K562 (cell line): ENCODE data around the gene ANKRD13D. TPM values are rescaled to one million over a fixed set of nuclear protein-coding genes. Genes with fewer than 3 reads are reported as not detected.

ENCODE experiments used
- ARNT ChIP-seq, 2 experiments: fragments of 450-650 bp; IDR thresholded peaks; 2 replicates each; pipeline ENCODE4 v1.6.1; 2016; ENCODE audit warnings: mild to moderate bottlenecking in 1 of 2
- EGR1 ChIP-seq: fragments of 450-650 bp; conservative IDR thresholded peaks from 2 replicates; pipeline ENCODE4 v1.6.1; 2017; ENCODE audit warnings: mild to moderate bottlenecking
- ELK1 ChIP-seq: sonication (generic); formaldehyde crosslinking; IDR thresholded peaks from 2 replicates; pipeline ENCODE4 v1.8.1; 2022; ENCODE audit warnings: missing genetic modification reagents
- FOXA3 ChIP-seq, 2 experiments: fragments of 450-650 bp in 1 of 2; sonication (generic) in 1 of 2; formaldehyde crosslinking; IDR thresholded peaks in 1 of 2; conservative IDR thresholded peaks in 1 of 2; 2 replicates each; pipeline versions ENCODE4 v1.4.0 to v1.8.0; 2020 to 2022; ENCODE audit warnings: mild to moderate bottlenecking in 2 of 2, missing genetic modification reagents in 1 of 2
- HBP1 ChIP-seq: fragments of 450-650 bp; formaldehyde crosslinking; IDR thresholded peaks from 2 replicates; pipeline ENCODE4 v1.4.0; 2022; ENCODE audit warnings: missing genetic modification characterization
- MYNN ChIP-seq, 2 experiments: sonication (generic); formaldehyde crosslinking in 1 of 2; IDR thresholded peaks; 2 replicates each; pipeline versions ENCODE4 v1.5.0 to v1.6.1; 2016 to 2020; ENCODE audit warnings: antibody characterized with exemption in 1 of 2, missing genetic modification reagents in 1 of 2
- NCOA2 ChIP-seq, 2 experiments: fragments of 450-650 bp; IDR thresholded peaks; 2 replicates each; pipeline ENCODE4 v1.6.1; 2018; ENCODE audit warnings: mild to moderate bottlenecking in 2 of 2, moderate library complexity in 1 of 2; ENCODE audit not compliant: partially characterized antibody in 2 of 2
- NCOA6 ChIP-seq: fragments of 450-650 bp; IDR thresholded peaks from 2 replicates; pipeline ENCODE4 v1.6.1; 2017; ENCODE audit warnings: mild to moderate bottlenecking
- RBM17 ChIP-seq: fragments of 200-400 bp; formaldehyde crosslinking; IDR thresholded peaks from 2 replicates; pipeline ENCODE4 v1.6.1; 2017; ENCODE audit warnings: low read depth, mild to moderate bottlenecking, low read length, borderline replicate concordance
- RNF2 ChIP-seq: sonication (generic); IDR thresholded peaks from 2 replicates; pipeline ENCODE4 v1.6.1; 2016
- SRF ChIP-seq, 2 experiments: fragments of 250-450, 450-650 bp in 1 of 2; sonication (Bioruptor Pico) in 1 of 2; sonication (generic) in 1 of 2; formaldehyde crosslinking; IDR thresholded peaks; 2 replicates each; pipeline versions ENCODE4 v1.5.0 to v1.5.1; 2020 to 2022; ENCODE audit warnings: mild to moderate bottlenecking in 1 of 2, missing genetic modification reagents in 1 of 2
- ZBTB26 ChIP-seq: fragments of 450-650 bp; formaldehyde crosslinking; IDR thresholded peaks from 2 replicates; pipeline ENCODE4 v1.4.0; 2022; ENCODE audit warnings: missing genetic modification characterization
- ZNF174 ChIP-seq: fragments of 250-450 bp; sonication (Bioruptor Pico); IDR thresholded peaks from 2 replicates; pipeline ENCODE4 v1.4.0; 2020; ENCODE audit warnings: mild to moderate bottlenecking
- ZNF318 ChIP-seq, 2 experiments: fragments of 450-650 bp; IDR thresholded peaks; 2 replicates each; pipeline ENCODE4 v1.6.1; 2016; ENCODE audit warnings: mild to moderate bottlenecking in 2 of 2, borderline replicate concordance in 1 of 2, low read depth in 1 of 2, moderate library complexity in 1 of 2
- polyA plus RNA-seq, 8 experiments: library from polyadenylated mRNA; depleted of rRNA in 4 of 8; stranded (reverse) in 5 of 8; unstranded in 3 of 8; fragments of >200 nt; fragmentation: Nextera tagmentation in 2 of 8; fragmentation: Illumina TruSeq in 1 of 8; extraction: Ambion mirVana in 2 of 8; extraction: Trizol in 1 of 8; gene quantifications; 2 replicates each; pipeline versions ENCODE4 v1.2.1 to v1.2.3, GENCODE V29; 2011 to 2014; ENCODE audit warnings: inconsistent platforms in 1 of 8, missing spikeins in 1 of 8
- total RNA-seq, 7 experiments: library from RNA; depleted of rRNA in 6 of 7; stranded (reverse); fragments of >200 nt in 6 of 7; fragmentation: Illumina TruSeq in 2 of 7; extraction: Trizol in 2 of 7; gene quantifications; 2 replicates each; pipeline versions ENCODE4 v1.2.1 to v1.2.3, GENCODE V29; 2011 to 2021; ENCODE audit warnings: low replicate concordance in 1 of 7

ANKRD13D gene
- total and polyA plus RNA-seq, 9 of the 15 experiments (the other 6 are each of a cell fraction or from before 2014, with no cell fraction given), result 0.94 to 40.9 (median 22.4) TPM

GRCh38 chr11:67312187-67313021 lies 23.3 kb downstream of the ANKRD13D start (continued):
- TF ChIP-seq FOXA3 (CRISPR knock-in tag; conservative IDR thresholded peaks at IDR 0.05 in 1 of 2, IDR thresholded peaks at IDR 0.05 in 1 of 2) (peak; percentile 41 to 55; a peak in 1 of 4 replicates), EGR1 (peak; percentile 96), ZNF174 (CRISPR knock-in tag) (no peak), RNF2 (peak; percentile 81; the same call in 1 of the 2 replicates), RBM17 (no peak), ZNF318 (IDR thresholded peaks at IDR 0.05; ENCODE audit: borderline replicate concordance in 1 of 2, low read depth in 1 of 2) (peak in 1 of 2 experiments; percentile 36; a peak in 1 of 4 replicates), HBP1 (CRISPR knock-in tag) (no peak), NCOA6 (no peak), ARNT (IDR thresholded peaks at IDR 0.05) (0 out of 4 replicates have a peak, but pooled peaks of 1 of the 2 experiments have one; percentile 62), MYNN (IDR thresholded peaks at IDR 0.05) (peak; percentile 86), MYNN (CRISPR knock-in tag; IDR thresholded peaks at IDR 0.05) (no peak), NCOA2 (IDR thresholded peaks at IDR 0.05; ENCODE audit: partially characterized antibody in 2 of 2) (no peak), SRF (CRISPR knock-in tag; IDR thresholded peaks at IDR 0.05) (0 out of 4 replicates have a peak, but pooled peaks of 1 of the 2 experiments have one; percentile 71), ZBTB26 (no peak), ELK1 (CRISPR knock-in tag) (no peak)
